WTC11 (cell line): ENCODE measurements around the gene ING2.
"Not testable (repeated sequence)": the region's sequence is repeated elsewhere in the genome, so short reads cannot be mapped to it uniquely, and the experiment has no call there.

Experiments used
- CBFB ChIP-seq: sonication (generic); formaldehyde crosslinking; IDR thresholded peaks from 2 replicates; pipeline ENCODE4 v1.8.1; 2022; ENCODE audit warnings: mild to moderate bottlenecking, low read depth, missing genetic modification reagents
- CTCF ChIP-seq: fragments of 200-600 bp; IDR thresholded peaks from 2 replicates; pipeline ENCODE4 v1.8.0; 2022; ENCODE audit warnings: antibody characterized with exemption
- FOXP1 ChIP-seq: sonication (generic); formaldehyde crosslinking; IDR thresholded peaks from 2 replicates; pipeline ENCODE4 v1.8.0; 2022; ENCODE audit warnings: missing genetic modification reagents, mild to moderate bottlenecking, moderate library complexity, borderline replicate concordance
- IRF1 ChIP-seq: sonication (generic); formaldehyde crosslinking; IDR thresholded peaks from 2 replicates; pipeline ENCODE4 v1.8.0; 2023; ENCODE audit warnings: missing genetic modification reagents
- IRF2 ChIP-seq: sonication (generic); formaldehyde crosslinking; IDR thresholded peaks from 2 replicates; pipeline ENCODE4 v1.8.0; 2022; ENCODE audit warnings: low read depth, missing genetic modification reagents, borderline replicate concordance
- MAX ChIP-seq: sonication (generic); formaldehyde crosslinking; IDR thresholded peaks from 2 replicates; pipeline ENCODE4 v1.8.0; 2022; ENCODE audit warnings: mild to moderate bottlenecking, missing genetic modification reagents
- NR3C1 ChIP-seq: sonication (generic); formaldehyde crosslinking; conservative IDR thresholded peaks from 2 replicates; pipeline ENCODE4 v1.8.1; 2023; ENCODE audit warnings: low read depth, mild to moderate bottlenecking, missing genetic modification reagents
- RORB ChIP-seq: fragments of 250-450 bp; sonication (Bioruptor Pico); IDR thresholded peaks from 2 replicates; pipeline ENCODE4 v1.9.0; 2021; ENCODE audit warnings: mild to moderate bottlenecking
- TEAD4 ChIP-seq: sonication (generic); formaldehyde crosslinking; IDR thresholded peaks from 2 replicates; pipeline ENCODE4 v1.8.0; 2022; ENCODE audit warnings: mild to moderate bottlenecking, missing genetic modification reagents
- USF2 ChIP-seq: sonication (generic); formaldehyde crosslinking; IDR thresholded peaks from 2 replicates; pipeline ENCODE4 v1.8.1; 2023; ENCODE audit warnings: mild to moderate bottlenecking, missing genetic modification reagents, moderate library complexity
- ZNF232 ChIP-seq: sonication (generic); formaldehyde crosslinking; IDR thresholded peaks from 2 replicates; pipeline ENCODE4 v1.8.0; 2022; ENCODE audit warnings: mild to moderate bottlenecking, missing genetic modification reagents
- ZNF263 ChIP-seq: sonication (generic); formaldehyde crosslinking; IDR thresholded peaks from 2 replicates; pipeline ENCODE4 v1.8.1; 2022; ENCODE audit warnings: low read depth, mild to moderate bottlenecking, moderate library complexity, missing genetic modification reagents
- TF ChIP-seq, protein P1 (sequence below): fragments of 250-450 bp; sonication (Bioruptor Pico); IDR thresholded peaks from 2 replicates; pipeline ENCODE4 v1.9.0; 2021; ENCODE audit warnings: moderate library complexity, mild to moderate bottlenecking, inconsistent platforms, borderline replicate concordance

DNA sequence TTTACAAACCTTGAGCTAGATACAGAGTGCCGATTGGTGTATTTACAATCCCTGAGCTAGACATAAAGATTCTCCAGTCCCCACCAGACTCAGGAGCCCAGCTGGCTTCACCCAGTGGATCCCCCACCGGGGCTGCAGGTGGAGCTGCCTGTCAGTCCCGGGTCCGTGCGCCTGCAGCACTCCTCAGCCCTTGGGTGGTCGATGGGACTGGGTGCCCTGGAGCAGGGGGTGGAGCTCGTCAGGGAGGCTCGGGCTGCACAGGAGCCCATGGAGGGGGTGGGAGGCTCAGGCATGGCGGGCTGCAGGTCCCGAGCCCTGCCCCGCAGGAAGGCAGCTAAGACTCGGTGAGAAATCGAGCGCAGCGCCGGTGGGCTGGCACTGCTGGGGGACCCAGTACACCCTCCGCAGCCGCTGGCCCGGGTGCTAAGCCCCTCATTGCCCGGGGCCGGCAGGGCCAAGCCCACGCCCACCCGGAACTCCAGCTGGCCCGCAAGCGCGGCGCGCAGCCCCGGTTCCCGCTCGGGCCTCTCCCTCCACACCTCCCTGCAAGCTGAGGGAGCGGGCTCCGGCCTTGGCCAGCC lies 22.3 kb upstream of the ING2 start:
- TF ChIP-seq CTCF; NR3C1 (CRISPR knock-in tag); TEAD4; MAX; IRF1 (CRISPR knock-in tag); FOXP1 (CRISPR knock-in tag); ZNF232 (CRISPR knock-in tag); IRF2 (CRISPR knock-in tag); CBFB (CRISPR knock-in tag); RORB (CRISPR knock-in tag); USF2 (CRISPR knock-in tag); ZNF263 (CRISPR knock-in tag): not testable (repeated sequence)
- TF ChIP-seq, protein P1, sequence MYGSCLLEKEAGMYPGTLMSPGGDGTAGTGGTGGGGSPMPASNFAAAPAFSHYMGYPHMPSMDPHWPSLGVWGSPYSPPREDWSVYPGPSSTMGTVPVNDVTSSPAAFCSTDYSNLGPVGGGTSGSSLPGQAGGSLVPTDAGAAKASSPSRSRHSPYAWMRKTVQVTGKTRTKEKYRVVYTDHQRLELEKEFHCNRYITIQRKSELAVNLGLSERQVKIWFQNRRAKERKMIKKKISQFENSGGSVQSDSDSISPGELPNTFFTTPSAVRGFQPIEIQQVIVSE (CRISPR knock-in tag) = not testable (repeated sequence)
